Measurements from ENCODE around the gene ZNF433. TPM values are rescaled to one million over a fixed set of nuclear protein-coding genes. Genes with fewer than 3 reads are reported as not detected.

The ZNF433 gene
- total and polyA plus RNA-seq, 2 donors (not counting 3 experiments of a cell fraction or from before 2014, with no cell fraction given), result 1.8 to 2.1 TPM

GRCh38 chr19:11973019-11973810 lies 62.3 kb downstream of the ZNF433 start:
- dilution Hi-C loops (cut with MboI; ENCODE audit: extremely low pct_ligation_motif_present, low sequenced_read_pairs) (no loop called here), intact Hi-C loops (cut with micrococcal nuclease) (no loop called here)
- POLR2A ChIA-PET, result no interaction called here

GRCh38 chr19:11971041-11971440 lies 64.4 kb downstream of the ZNF433 start:
- no peak for TF ChIP-seq GATA2 (IDR thresholded peaks at IDR 0.05; ENCODE audit: insufficient read depth, insufficient read length, low read depth, low read length)
- TF ChIP-seq MYC (IDR thresholded peaks at IDR 0.05; ENCODE audit: low read depth, low read length), result no peak
- TF ChIP-seq FOS (IDR thresholded peaks at IDR 0.05; ENCODE audit: borderline replicate concordance, insufficient read depth, low read length), result no peak
- dilution Hi-C loops (cut with MboI; ENCODE audit: extremely low pct_ligation_motif_present, low sequenced_read_pairs) (no loop called here), intact Hi-C loops (cut with micrococcal nuclease) (no loop called here)
- FAIRE-seq (no peak), DNase-seq (ENCODE audit: low read depth, low spot score) (no peak)
- H3K4me2 ChIP-seq (ENCODE audit: insufficient read depth, low read length), result no peak overlapping the region
- H3K27me3 ChIP-seq (ENCODE audit: control insufficient read depth in 2 of 2, insufficient read depth in 2 of 2, low read length in 2 of 2), result no peaks in the 10 kb centered on the region
- BruUV-seq (replicated peaks), result no TSS peak
- H3K79me2 ChIP-seq (ENCODE audit: control insufficient read depth, insufficient read depth, low read length), result no peaks in the 10 kb centered on the region
- no peak overlapping the region for H2AFZ ChIP-seq (ENCODE audit: low read depth, low read length)
- CTCF ChIA-PET, result no interaction called here
- H3K9ac ChIP-seq (replicated peaks; ENCODE audit: extremely low read depth, insufficient read depth, low read length), result no peak overlapping the region
- no peaks in the 10 kb centered on the region for H3K9me3 ChIP-seq (replicated peaks; ENCODE audit: control insufficient read depth, insufficient read depth, low read length)
- H3K36me3 ChIP-seq (ENCODE audit: control insufficient read depth in 2 of 2, extremely low read depth in 1 of 2, insufficient read depth in 2 of 2, low read length in 2 of 2), result no peaks in the 10 kb centered on the region
- POLR2A ChIA-PET, result no interaction called here
- H4K20me1 ChIP-seq (replicated peaks; ENCODE audit: control insufficient read depth, extremely low read depth, insufficient read depth, low read length), result no peaks in the 10 kb centered on the region
- no peaks in the 10 kb centered on the region for H3K9me1 ChIP-seq (replicated peaks; ENCODE audit: control insufficient read depth, extremely low read depth, insufficient read depth, low read length)
- H3K27ac ChIP-seq (ENCODE audit: insufficient read depth, low read depth, low read length), result no peak overlapping the region
- no peak overlapping the region for H3K4me3 ChIP-seq (replicated peaks in 1 of 3; ENCODE audit: insufficient read depth in 1 of 3, low read depth in 1 of 3, low read length in 3 of 3)
- no peaks in the 10 kb centered on the region for H3K4me1 ChIP-seq (ENCODE audit: control insufficient read depth, extremely low read depth, insufficient read depth, low read length)

More at GRCh38 chr19:11973019-11973810, 62.3 kb downstream of the ZNF433 start:
- Histone ChIP-seq H3K4me1 (ENCODE audit: control insufficient read depth, extremely low read depth, insufficient read depth, low read length) (no peaks in the 10 kb centered on the region), H3K9ac (replicated peaks; ENCODE audit: extremely low read depth, insufficient read depth, low read length) (no peak overlapping the region), H3K79me2 (ENCODE audit: control insufficient read depth, insufficient read depth, low read length) (no peaks in the 10 kb centered on the region), H3K9me1 (replicated peaks; ENCODE audit: control insufficient read depth, extremely low read depth, insufficient read depth, low read length) (no peaks in the 10 kb centered on the region), H3K9me3 (replicated peaks; ENCODE audit: control insufficient read depth, insufficient read depth, low read length) (peaks cover under 1% of the 10 kb centered on the region), H3K4me2 (ENCODE audit: insufficient read depth, low read length) (no peak overlapping the region), H3K4me3 (replicated peaks in 1 of 3; ENCODE audit: insufficient read depth in 1 of 3, low read depth in 1 of 3, low read length in 3 of 3) (no peak overlapping the region), H3K27me3 (ENCODE audit: control insufficient read depth in 2 of 2, insufficient read depth in 2 of 2, low read length in 2 of 2) (no peaks in the 10 kb centered on the region), H3K27ac (ENCODE audit: insufficient read depth, low read depth, low read length) (no peak overlapping the region), H2AFZ (ENCODE audit: low read depth, low read length) (no peak overlapping the region), H3K36me3 (ENCODE audit: control insufficient read depth in 2 of 2, extremely low read depth in 1 of 2, insufficient read depth in 2 of 2, low read length in 2 of 2) (no peaks in the 10 kb centered on the region), H4K20me1 (replicated peaks; ENCODE audit: control insufficient read depth, extremely low read depth, insufficient read depth, low read length) (no peaks in the 10 kb centered on the region)
- no peak for TF ChIP-seq MAX (IDR thresholded peaks at IDR 0.05; ENCODE audit: insufficient read depth, insufficient read length)
- FAIRE-seq (no peak), DNase-seq (ENCODE audit: low read depth, low spot score) (no peak)
- BruUV-seq (replicated peaks), result no TSS peak
- CTCF ChIA-PET, result no interaction called here
